NCI-H510A (cell line): ENCODE results near the gene MYO15B.

Experiments
- DNase-seq: peaks from one replicate; lab custom pipeline; 2025; lab: John Stamatoyannopoulos, UW

The MYO15B gene

DNA sequence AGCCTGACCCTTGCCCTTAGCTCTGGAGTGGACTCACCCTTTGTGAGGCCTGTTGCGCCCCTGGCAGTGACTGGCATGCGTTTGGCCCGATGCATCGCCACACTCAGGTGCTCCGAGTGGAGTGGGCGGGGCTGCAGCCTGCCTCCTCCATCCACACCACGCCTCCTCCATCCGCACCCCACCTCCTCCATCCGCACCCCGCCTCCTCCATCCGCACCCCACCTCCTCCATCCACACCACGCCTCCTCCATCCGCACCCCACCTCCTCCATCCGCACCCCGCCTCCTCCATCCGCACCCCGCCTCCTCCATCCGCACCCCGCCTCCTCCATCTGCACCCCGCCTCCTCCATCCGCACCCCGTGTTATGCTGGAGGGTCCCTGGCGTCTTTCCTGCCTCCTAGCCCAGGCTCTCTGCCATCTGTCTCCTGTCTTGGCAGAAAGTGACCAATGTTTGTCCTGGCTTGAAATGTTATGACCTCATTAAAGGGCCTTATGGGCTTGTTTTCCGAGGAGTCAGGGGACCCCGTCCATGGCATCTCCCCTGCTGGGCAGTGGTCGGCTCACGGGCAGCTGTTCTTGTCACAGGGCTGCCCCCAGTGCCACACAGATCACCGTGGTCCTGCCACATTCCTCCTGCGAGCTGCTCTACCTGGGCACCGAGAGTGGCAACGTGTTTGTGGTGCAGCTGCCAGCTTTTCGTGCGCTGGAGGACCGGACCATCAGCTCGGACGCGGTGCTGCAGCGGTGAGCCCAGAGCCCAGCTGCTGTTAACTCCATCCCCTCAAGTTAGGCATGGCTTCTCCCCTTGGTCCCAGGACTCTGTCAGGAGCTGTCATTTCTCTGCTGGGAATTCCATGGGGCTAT is 28.7 kb upstream of the MYO15B start:
- DNase-seq, result no peak

DNA sequence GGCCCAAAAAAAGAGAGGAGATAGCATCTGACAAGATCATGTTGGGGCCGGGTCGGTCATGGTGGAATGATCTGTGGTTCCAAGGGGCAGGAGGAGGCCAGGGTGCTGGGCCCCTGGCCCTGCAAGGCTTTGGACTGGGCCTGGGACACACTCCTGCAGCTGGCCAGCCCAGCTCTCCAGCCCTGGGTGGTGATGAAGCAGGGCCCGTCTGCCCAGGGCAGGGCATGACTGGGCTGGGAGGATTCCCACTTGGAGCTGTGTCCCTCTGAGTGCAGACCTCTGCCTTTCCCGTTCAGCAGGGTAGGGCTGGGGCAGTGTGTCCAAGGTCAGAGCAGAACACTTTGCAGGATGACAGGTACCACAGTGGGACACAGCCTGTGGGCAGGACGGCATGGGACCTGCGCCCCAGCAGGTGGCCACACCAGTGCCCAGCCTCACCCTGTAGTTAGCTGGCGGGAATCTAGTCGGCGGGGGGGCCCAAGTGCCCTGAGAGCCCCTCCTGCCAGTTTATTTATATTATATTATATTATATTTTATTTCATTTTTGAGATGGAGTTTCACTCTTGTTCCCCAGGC is 27.6 kb upstream of the MYO15B start:
- no peak for DNase-seq

DNA sequence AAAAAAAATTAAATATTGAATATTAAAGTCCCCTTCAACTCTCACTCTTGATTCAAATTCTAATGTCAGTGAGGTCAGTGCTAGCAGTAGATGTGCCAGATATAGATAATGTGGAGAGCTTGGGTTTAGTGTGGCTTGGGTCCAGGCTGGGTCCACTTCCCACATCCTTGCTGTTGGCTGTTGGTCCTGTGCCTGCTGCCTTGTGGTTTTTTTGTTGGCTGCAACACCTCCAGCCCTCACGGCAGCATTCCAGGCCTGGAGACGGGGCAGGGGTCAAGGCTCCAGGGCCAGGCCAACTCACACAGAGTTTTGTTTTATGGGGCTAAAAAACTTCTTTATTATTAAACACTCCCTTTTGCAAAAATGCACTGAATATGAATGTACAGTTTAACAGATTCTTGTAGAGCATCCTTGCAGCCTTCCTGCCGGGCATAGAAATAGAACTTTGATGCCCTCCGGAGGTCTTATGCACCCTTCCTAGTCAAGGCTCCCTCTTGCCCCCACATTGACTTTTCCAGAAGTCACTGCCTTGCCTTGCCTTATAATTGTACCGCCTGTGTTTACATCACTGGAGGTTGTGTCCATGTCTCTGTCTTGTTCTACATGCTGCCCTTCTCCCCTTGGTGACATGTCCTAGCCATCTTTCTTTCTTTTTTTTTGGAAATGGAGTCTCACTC is 25.5 kb upstream of the MYO15B start:
- no peak for DNase-seq

DNA sequence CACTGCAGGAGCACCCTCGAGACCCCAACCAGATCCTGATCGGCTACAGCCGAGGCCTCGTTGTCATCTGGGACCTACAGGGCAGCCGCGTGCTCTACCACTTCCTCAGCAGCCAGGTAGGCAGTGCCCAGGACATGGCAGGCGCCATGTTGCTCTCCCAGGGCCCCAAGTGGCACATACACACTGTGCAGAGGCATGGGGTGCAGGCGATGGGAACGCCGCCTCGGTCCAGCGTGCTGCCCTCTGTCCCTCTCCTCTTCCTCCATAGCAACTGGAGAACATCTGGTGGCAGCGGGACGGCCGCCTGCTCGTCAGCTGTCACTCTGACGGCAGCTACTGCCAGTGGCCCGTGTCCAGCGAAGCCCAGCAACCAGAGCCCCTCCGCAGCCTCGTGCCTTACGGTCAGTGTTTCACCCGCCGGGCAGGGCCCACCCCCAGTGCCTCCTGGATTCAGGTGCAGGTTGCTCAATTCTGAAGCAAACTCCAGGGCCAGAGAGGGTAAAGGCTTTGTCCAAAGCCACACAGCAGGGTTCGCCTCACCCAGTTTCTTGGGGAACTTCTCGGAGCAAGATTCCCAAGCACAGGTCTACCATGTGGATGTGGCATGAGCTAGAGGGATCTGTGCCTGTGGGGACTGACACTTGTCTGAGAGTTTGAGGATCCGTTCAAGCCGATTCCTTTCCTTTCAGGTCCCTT is 24.4 kb upstream of the MYO15B start:
- no peak for DNase-seq

DNA sequence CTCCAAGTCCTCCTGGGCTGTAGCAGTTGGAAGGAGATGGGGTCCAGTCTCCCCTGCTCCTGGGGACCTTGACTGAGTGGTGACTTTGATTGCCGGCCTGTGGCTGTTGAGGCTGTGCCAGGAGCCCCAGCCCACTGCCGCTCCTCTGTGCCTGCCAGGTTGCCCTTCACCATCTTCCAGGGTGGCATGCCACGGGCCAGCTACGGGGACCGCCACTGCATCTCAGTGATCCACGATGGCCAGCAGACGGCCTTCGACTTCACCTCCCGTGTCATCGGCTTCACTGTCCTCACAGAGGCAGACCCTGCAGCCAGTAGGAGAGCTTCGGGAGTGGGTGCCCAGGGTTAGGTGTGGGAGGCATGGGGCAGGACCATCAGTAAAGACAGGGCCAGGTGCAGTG is 23.4 kb upstream of the MYO15B start:
- no peak for DNase-seq

DNA sequence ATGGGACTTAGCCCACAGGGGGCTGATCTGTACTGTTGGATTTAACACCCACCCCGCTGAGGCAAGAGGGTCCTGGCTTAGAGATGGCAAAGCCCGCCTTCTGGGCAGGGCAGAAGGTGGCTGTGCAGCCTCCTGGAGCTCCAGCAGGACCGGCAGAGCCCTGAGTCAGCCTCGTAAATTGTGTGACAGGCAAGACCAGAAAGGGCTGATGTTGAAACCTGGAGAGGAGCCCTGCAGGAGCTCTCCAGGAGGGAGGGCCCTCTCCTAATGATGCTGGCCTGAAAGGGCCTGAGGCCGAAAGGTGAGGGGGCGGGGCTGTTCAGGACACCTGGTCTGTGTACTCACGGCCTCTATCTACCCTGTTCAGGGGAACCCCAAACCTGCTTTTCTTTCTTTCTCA is 22.5 kb upstream of the MYO15B start:
- no peak for DNase-seq

DNA sequence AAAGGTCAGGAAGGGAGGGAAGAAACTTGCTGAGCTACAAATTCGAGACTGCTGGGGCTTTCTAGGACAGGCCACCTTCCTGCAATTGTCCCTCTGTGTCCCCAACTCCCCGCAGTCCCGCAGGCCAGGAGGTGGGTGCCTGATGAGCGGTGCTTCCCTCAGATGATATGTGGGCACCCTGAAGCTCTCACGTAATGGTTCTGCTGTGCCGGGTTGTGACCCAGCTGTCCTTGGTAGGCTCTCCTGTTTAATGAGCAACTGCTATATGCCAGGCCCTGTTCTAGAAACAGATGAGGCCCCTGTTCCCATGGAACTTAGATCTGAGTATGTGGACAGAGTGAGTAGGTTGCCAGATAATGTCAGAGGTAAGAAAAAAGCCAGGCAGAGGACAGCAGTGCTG is 22.0 kb upstream of the MYO15B start:
- no peak for DNase-seq

DNA sequence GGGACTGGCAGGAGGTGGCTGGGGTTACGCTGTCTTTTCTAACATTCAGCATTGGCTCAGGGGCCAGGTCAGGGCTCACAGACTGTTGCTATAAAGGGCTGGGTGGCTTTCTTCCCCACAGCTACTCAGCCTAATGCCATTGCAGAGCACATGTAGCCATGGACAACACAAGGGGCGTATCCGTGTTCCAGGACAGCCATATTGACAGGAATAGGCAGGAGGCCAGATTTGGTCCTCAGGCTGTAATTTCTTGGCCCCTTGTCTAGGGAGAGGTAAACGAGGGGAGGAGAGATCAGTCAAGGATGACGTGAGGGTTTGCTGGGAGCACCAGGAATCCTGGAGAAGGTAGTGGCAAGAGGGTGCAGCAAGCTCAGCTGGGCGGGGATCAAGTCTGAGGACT is 21.2 kb upstream of the MYO15B start:
- no peak for DNase-seq

DNA sequence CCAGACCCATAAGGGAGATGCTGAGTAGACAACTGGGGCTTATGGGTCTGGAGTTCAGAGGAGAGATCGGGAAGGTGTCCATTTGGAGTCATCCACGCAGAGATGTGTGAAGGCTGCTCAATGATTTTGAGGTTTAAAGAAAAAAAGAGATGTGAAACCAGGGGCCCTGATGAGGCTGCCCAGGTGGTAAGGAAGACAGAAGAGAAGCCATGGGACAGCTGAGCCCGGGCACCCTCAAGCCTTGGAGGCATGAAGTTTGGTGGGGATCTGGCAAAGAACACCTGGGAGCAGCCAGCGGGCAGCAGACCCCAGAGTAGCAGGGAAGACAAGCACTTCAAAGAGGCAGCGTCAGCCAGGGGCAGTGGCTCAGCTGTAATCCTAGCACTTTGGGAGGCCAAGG is 20.8 kb upstream of the MYO15B start:
- DNase-seq, result no peak

DNA sequence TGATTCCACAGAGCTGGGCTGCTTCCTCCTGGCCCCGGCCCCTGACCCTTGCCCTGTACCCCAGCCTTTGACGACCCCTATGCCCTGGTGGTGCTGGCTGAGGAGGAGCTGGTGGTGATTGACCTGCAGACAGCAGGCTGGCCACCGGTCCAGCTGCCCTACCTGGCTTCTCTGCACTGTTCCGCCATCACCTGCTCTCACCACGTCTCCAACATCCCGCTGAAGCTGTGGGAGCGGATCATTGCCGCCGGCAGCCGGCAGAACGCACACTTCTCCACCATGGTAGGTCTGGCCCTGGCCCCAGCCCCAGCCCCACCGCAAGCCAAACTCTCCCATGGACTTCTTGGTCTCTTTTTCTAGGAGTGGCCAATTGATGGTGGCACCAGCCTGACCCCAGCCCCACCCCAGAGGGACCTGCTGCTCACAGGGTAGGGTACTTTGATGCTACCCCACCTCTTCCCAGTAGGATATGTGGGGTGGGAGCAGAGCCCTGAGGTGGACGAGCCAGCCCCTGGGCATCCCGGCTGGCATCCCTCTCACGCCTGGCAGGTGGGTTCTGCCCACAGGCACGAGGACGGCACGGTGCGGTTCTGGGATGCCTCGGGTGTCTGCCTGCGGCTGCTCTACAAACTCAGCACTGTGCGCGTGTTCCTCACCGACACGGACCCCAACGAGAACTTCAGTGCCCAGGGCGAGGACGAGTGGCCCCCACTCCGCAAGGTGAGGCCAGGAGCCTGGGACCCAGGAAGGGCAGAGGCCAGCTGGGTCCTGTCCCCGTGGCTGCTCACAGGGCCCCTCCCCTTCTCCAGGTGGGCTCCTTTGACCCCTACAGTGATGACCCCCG is 19.0 kb upstream of the MYO15B start:
- DNase-seq, result no peak

DNA sequence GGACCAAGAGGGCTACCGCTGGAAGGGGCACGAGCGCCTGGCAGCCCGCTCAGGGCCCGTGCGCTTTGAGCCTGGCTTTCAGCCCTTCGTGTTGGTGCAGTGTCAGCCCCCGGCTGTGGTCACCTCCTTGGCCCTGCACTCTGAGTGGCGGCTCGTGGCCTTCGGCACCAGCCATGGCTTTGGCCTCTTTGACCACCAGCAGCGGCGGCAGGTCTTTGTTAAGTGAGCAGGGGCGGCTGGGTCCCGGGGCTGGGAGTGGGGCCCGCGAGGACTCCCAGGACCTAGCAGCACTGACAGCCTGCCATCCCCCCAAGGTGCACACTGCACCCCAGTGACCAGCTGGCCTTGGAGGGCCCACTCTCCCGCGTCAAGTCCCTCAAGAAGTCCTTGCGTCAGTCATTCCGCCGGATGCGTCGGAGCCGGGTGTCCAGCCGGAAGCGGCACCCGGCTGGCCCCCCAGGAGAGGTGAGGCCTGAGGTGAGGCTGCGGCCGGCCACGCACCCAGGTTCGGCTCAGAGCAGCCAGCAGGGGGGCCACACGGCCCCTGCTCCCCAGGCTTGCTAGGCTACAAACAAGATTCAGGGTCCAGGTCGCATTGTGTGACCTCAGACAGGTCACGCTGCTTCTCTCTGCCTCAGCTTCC is 17.4 kb upstream of the MYO15B start:
- no peak for DNase-seq

DNA sequence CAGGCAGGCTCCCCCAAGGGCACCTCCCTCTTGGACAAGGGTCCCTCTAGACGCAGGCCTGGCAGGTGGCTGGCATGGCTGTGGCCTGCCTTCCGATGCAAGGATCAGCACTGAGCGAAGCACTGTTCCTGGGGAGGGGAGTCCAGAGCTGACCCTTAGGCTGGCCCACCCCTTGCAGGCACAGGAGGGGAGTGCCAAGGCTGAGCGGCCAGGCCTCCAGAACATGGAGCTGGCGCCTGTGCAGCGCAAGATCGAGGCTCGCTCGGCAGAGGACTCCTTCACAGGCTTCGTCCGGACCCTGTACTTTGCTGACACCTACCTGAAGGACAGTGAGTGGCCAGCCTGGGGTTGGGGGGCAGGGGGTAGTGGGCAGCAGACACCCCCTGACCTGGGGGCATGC is 16.8 kb upstream of the MYO15B start:
- DNase-seq, result no peak

DNA sequence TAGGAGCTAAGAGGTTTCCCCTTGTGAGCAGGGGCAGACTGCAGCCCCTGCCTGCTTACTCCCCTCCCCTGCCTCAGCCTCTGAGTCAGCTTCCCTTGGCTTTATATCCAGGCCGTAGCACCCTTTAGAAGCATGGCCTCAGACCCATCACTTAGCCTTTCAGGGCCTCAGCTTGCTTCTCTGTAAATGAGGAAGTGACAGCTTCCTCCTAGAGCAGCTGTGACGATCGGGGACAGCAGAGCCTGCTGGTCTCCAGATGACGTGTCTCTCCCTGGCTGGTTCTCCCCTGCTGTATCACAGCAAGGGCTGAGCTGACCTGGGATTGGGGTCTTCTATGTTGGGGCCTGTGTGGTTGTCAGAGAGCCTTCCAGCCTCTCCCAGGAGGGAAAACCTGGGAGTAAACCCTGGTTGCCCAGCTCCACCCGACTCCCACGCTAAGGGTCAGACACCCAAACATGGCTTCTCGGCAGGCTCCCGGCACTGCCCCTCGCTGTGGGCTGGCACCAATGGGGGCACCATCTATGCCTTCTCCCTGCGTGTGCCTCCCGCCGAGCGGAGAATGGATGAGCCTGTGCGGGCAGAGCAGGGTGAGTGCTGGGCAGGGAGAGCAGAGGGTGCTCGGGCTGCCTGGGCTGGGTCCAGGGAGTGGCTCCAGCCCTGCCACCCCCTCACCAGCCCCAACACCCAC is 16.3 kb upstream of the MYO15B start:
- no peak for DNase-seq

DNA sequence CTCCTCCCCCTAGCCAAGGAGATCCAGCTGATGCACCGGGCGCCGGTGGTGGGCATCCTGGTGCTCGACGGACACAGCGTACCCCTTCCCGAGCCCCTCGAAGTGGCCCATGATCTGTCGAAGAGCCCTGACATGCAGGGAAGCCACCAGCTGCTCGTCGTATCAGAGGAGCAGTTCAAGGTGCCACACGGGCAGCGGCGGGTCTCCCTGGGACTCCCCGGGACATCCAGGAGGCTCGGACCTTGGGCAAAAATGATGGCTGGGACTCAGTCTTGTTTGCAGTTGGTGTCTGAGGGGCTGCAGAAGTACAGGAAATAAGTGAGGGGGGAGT is 15.8 kb upstream of the MYO15B start:
- no peak for DNase-seq

DNA sequence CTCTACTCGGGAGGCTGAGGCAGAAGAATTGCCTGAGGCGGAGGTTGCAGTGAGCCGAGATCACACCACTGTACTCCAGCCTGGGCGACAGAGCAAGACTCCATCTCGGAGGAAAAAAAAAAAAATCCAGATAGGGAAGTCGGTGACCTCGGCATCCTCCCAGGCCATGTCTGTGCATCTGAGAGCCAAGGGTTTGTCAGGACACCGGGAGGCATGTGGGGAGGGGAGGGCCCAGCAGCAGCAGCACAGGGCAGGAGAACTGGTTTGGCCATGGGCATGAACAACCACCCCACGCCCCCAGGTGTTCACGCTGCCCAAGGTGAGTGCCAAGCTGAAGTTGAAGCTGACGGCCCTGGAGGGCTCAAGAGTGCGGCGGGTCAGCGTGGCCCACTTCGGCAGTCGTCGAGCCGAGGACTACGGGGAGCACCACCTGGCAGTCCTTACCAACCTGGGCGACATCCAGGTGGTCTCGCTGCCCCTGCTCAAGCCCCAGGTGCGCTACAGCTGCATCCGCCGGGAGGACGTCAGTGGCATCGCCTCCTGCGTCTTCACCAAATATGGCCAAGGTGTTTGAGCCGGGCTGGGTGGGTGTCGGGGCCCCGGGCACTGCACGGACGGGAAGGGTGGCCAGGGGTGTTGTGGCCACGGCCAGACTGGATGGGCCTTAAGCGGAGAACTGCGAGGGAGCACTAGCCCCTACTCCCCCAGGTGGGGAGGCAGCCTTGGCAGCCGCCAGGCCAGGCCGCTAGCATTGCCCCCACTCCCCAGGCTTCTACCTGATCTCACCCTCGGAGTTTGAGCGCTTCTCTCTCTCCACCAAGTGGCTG is 14.7 kb upstream of the MYO15B start:
- DNase-seq, result no peak

DNA sequence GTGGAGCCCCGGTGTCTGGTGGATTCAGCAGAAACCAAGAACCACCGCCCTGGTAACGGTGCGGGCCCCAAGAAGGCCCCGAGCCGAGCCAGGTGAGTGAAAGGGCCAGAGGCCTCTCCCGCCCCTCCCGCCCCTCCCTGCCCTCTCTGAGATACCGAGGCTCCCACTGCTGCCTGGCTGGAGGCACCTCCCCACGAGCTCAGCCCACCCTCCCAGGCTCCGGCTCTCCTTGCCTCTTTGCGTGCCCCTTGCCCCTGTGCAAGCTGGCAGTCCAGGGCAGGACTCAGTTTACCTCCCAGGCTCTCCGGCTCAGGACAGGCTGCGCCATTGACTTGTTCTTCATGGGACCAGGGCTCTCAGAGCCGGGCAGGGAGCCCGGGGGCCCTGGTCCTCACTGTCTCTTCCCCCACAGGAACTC is 14.1 kb upstream of the MYO15B start:
- DNase-seq, result no peak

DNA sequence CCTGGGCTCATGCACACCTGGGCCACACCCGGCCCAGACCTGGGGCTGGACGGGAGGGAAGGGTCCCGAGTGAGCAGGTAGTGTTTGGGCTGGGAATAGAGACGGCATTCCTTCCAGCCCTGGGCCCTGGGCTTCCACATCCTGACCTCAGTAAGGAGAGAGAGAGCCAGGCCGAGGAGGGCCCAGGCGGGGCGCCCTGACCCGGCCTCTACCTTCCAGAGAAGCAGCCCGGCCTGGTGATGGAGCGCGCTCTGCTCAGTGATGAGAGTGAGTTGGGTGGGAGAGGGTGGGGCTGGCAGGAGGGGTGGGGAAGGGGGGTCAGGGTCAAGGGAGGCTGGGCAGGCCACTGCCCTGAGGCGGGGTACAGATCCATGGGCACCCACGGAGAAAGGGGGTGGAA is 13.6 kb upstream of the MYO15B start:
- no peak for DNase-seq

DNA sequence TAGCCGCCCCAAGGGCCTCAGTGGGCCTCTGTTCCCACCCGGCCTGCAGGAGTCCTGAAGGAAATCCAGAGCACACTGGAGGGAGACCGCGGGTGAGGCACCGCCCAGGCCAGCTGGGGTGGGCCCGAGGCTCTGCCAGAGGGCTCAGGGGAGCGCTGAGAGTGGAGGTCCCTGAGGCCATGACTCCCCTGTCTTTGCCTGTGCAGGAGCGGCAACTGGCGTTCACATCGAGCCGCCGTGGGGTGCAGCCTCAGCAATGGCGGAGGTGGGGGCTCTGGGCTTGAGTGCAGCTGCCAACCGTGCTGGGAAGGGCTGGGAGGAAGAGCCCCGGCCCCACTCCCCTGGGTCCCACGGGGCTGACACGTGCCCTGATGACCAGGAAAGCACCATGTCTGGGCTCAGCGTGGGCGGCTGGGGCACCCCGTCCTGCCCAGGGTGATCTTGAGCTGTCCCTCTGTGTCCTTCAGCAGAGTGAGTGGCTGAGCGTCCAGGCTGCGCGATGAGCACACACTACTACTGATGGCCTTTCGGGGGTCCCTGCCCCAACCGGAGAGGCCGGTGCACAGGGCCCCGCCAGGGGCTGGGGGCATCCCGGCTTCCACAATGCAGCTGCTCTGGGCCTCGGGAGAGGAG is 13.1 kb upstream of the MYO15B start:
- DNase-seq, result no peak

DNA sequence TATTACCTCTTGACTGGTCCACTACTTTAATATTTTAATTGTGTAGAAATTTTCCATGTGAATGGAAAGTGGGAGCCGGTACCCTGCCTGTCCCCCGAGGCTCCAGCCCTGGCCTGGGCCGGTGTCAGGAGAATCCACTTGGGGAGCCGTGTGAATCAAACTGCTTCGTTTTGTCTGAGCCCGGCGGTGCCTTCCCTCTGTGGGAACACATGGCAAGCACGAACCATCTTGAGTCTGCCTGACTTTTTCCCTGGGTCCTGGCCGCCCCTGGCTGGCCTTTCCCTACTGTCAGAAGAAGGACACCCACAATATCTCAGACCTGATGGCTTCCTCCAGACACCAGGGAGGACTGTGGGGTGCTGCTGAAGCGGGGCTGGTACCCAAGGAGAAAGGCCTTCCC is 12.4 kb upstream of the MYO15B start:
- no peak for DNase-seq
